GM13977 (cell line): ENCODE results near the gene ITGB7.

Experiments used
- DNase-seq: peaks from one replicate; pipeline ENCODE4 v3.0.0; 2012; ENCODE audit warnings: low spot score
- CTCF ChIP-seq: IDR thresholded peaks from 2 replicates; pipeline ENCODE4 v1.5.1; 2012; ENCODE audit warnings: mild to moderate bottlenecking, control low read depth; ENCODE audit not compliant: insufficient read depth; ENCODE audit errors: extremely low read depth, missing control alignments
- in situ Hi-C: fragments of 300-500 bp; cut with MboI; formaldehyde crosslinking; loops from one replicate; pipeline ENCODE4 v1.12.0; 2022; ENCODE audit warnings: low sequenced_read_pairs, low pct_unique_long_range_greater_than_20kb, mixed read lengths, inconsistent platforms; ENCODE audit not compliant: unreplicated experiment

The ITGB7 gene

GRCh38 chr12:53192531-53193021, 14.5 kb downstream of the ITGB7 start:
- TF ChIP-seq CTCF: no peak
- in situ Hi-C loops: no loop called here
- DNase-seq: no peak

GRCh38 chr12:53191885-53192530, 15.0 kb downstream of the ITGB7 start:
- TF ChIP-seq CTCF: no peak
- in situ Hi-C loops: no loop called here
- DNase-seq: no peak

- no peak for TF ChIP-seq CTCF
- in situ Hi-C loops: no loop called here
- no peak for DNase-seq
Observed at GRCh38 chr12:53191096-53191884, 15.8 kb downstream of the ITGB7 start.

GRCh38 chr12:53190108-53190729, 16.8 kb downstream of the ITGB7 start:
- no peak for DNase-seq
- TF ChIP-seq CTCF: peak; percentile 71
- in situ Hi-C loops: no loop called here

GRCh38 chr12:53187145-53187899, 19.7 kb downstream of the ITGB7 start:
- in situ Hi-C loops: no loop called here
- TF ChIP-seq CTCF: no peak
- no peak for DNase-seq

GRCh38 chr12:53186745-53187144, 20.3 kb downstream of the ITGB7 start:
- TF ChIP-seq CTCF: no peak
- no peak for DNase-seq
- in situ Hi-C loops: no loop called here
